HFF-Myc (cell line): Measurements from ENCODE around the gene MPZL2.
A peak's percentile ranks its signal among the peaks of the same experiment; 100 is the strongest.

ENCODE experiments used
- DNase-seq: peaks from one replicate; pipeline ENCODE4 v3.0.0-alpha.2; 2011; ENCODE audit warnings: low read depth; ENCODE audit errors: extremely low read depth
- H3K4me3 ChIP-seq: replicated peaks from 2 replicates; pipeline ENCODE4 v1.5.1; 2011; ENCODE audit warnings: low read depth, mild to moderate bottlenecking, control low read depth, low read length
- CTCF ChIP-seq: IDR thresholded peaks from 2 replicates; pipeline ENCODE4 v1.5.1; 2012; ENCODE audit warnings: mild to moderate bottlenecking, low read depth, low read length, control low read depth; ENCODE audit errors: missing control alignments

Gene MPZL2

GRCh38 chr11:118260353-118260752 is 3.7 kb downstream of the MPZL2 start:
- no peak for TF ChIP-seq CTCF
- no peak for DNase-seq
- H3K4me3 ChIP-seq, result no peak overlapping the region

- no peak for DNase-seq
- H3K4me3 ChIP-seq, result no peak overlapping the region
- TF ChIP-seq CTCF, result no peak
Observed at GRCh38 chr11:118259138-118259537, 5.0 kb downstream of the MPZL2 start.

GRCh38 chr11:118258410-118258809 is 5.7 kb downstream of the MPZL2 start:
- no peak for DNase-seq
- TF ChIP-seq CTCF, result peak; percentile 13

GRCh38 chr11:118252688-118253087 is 11.4 kb downstream of the MPZL2 start:
- H3K4me3 ChIP-seq, result peak overlapping the region; percentile 51; the same call in 1 of the 2 replicates
- DNase-seq, result no peak
- no peak for TF ChIP-seq CTCF

More at GRCh38 chr11:118258410-118258809, 5.7 kb downstream of the MPZL2 start:
- no peak overlapping the region for H3K4me3 ChIP-seq

- H3K4me3 ChIP-seq, result peak within 1 kb of the TSS; percentile 51
- no peak for TF ChIP-seq CTCF
- peak; percentile 40 for DNase-seq
Observed at GRCh38 chr11:118251858-118252652, 12.0 kb downstream of the MPZL2 start, which contains the start of gene MPZL3. Gene MPZL3, minus strand, starts transcription at chr11:118252365. Its CDS starts 71 bp downstream, at chr11:118252294.

- DNase-seq, result no peak
- TF ChIP-seq CTCF, result no peak
Observed at GRCh38 chr11:118247041-118247440, 17.1 kb downstream of the MPZL2 start.

More at GRCh38 chr11:118247041-118247440, 17.1 kb downstream of the MPZL2 start:
- no peak overlapping the region for H3K4me3 ChIP-seq
